T-helper 22 cell (primary cell): ENCODE measurements around the gene GIMD1.
"Not testable (repeated sequence)": the region's sequence is repeated elsewhere in the genome, so short reads cannot be mapped to it uniquely, and the experiment has no call there.

Experiments used
- DNase-seq: peaks from one replicate; pipeline ENCODE4 v3.0.0-alpha.2; 2020; ENCODE audit warnings: low read depth

GIMD1 gene

GRCh38 chr4:106368678-106369077 is at the start of gene GIMD1:
TSS of gene GIMD1 (minus strand) at chr4:106368778. CDS start at chr4:106367435, 1,343 bp downstream.
- DNase-seq, result no peak

- DNase-seq, result no peak
Measured at GRCh38 chr4:106414366-106414765, 45.8 kb upstream of the GIMD1 start.

GRCh38 chr4:106409901-106410889 is 41.6 kb upstream of the GIMD1 start:
- no peak for DNase-seq

- not testable (repeated sequence) for DNase-seq
Measured at GRCh38 chr4:106408004-106408403, 39.4 kb upstream of the GIMD1 start.

GRCh38 chr4:106401157-106401556 is 32.6 kb upstream of the GIMD1 start:
- no peak for DNase-seq

GRCh38 chr4:106398898-106399297 is 30.3 kb upstream of the GIMD1 start:
- not testable (repeated sequence) for DNase-seq

- DNase-seq, result no peak
Measured at GRCh38 chr4:106395582-106395981, 27.0 kb upstream of the GIMD1 start.

GRCh38 chr4:106385853-106386393 is 17.3 kb upstream of the GIMD1 start:
- no peak for DNase-seq

GRCh38 chr4:106384878-106385277 is 16.3 kb upstream of the GIMD1 start:
- no peak for DNase-seq

- no peak for DNase-seq
Measured at GRCh38 chr4:106380179-106380578, 11.6 kb upstream of the GIMD1 start.

- no peak for DNase-seq
Measured at GRCh38 chr4:106373026-106373425, 4.4 kb upstream of the GIMD1 start.

GRCh38 chr4:106371161-106371560 is 2.6 kb upstream of the GIMD1 start:
- DNase-seq, result no peak

- no peak for DNase-seq
Measured at GRCh38 chr4:106370214-106370613, 1.6 kb upstream of the GIMD1 start.

GRCh38 chr4:106369456-106370060 is 980 bp upstream of the GIMD1 start:
- DNase-seq, result no peak

- no peak for DNase-seq
Measured at GRCh38 chr4:106367072-106367471, 1.5 kb downstream of the GIMD1 start.

GRCh38 chr4:106366026-106366425 is 2.6 kb downstream of the GIMD1 start:
- DNase-seq, result no peak

GRCh38 chr4:106365613-106366012 is 3.0 kb downstream of the GIMD1 start:
- no peak for DNase-seq

- no peak for DNase-seq
Measured at GRCh38 chr4:106364282-106364681, 4.3 kb downstream of the GIMD1 start.

GRCh38 chr4:106362086-106362825 is 6.3 kb downstream of the GIMD1 start:
- no peak for DNase-seq

GRCh38 chr4:106358899-106359298 is 9.7 kb downstream of the GIMD1 start:
- DNase-seq, result no peak

- no peak for DNase-seq
Measured at GRCh38 chr4:106355193-106355592, 13.4 kb downstream of the GIMD1 start.

- no peak for DNase-seq
Measured at GRCh38 chr4:106353786-106354185, 14.8 kb downstream of the GIMD1 start.
